M059J (cell line): ENCODE data around the gene MS4A2. TPM values are rescaled to one million over a fixed set of nuclear protein-coding genes. Genes with fewer than 3 reads are reported as not detected.
A peak's percentile ranks its signal among the peaks of the same experiment; 100 is the strongest.
"Not testable (repeated sequence)": the region's sequence is repeated elsewhere in the genome, so short reads cannot be mapped to it uniquely, and the experiment has no call there.

Experiments used
- DNase-seq: peaks from one replicate; pipeline ENCODE4 v3.0.0-alpha.2; 2012; ENCODE audit warnings: low read depth
- total RNA-seq: library from RNA; depleted of rRNA; stranded (reverse); fragments of >200 nt; shearing (Covaris generic); gene quantifications from 2 replicates; pipeline ENCODE4 v1.2.3, GENCODE V29; 2014; rRNA removed

The MS4A2 gene
- total RNA-seq: not detected in 2 replicates

DNA sequence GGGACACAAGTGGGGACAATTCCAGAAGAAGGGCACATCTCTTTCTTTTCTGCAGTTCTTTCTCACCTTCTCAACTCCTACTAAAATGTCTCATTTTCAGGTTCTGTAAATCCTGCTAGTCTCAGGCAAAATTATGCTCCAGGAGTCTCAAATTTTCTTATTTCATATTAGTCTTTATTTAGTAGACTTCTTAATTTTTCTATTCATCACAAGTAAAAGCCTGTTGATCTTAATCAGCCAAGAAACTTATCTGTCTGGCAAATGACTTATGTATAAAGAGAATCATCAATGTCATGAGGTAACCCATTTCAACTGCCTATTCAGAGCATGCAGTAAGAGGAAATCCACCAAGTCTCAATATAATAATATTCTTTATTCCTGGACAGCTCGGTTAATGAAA lies at the start of gene MS4A2:
MS4A2 (plus strand) TSS at position 301 of the 400 bp plus-strand sequence. CDS start 102 bp downstream, outside the sequence.
- DNase-seq: no peak

DNA sequence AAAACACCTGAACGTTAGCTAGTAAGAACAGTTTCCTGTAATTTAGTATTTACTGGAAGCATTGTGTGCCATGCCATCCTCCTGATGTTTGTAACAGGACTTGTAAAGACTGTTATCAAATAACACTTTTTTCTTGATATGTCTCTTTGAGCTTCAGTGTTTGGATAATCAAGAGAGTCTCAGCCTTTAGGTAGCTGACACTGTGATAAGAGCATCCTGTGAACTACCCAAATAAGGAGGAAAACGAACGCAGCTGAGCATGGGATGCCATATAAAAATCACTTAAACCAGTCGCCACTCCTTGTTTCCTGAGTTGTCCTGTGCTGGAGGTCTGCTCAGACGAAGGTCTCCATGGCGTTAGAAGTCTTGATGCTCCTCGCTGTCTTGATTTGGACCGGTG lies 48.4 kb upstream of the MS4A2 start, which contains the start of gene OOSP2:
OOSP2 (plus strand) TSS at position 301 of the 400 bp plus-strand sequence; CDS start at position 352, 51 bp downstream.
- DNase-seq: no peak

DNA sequence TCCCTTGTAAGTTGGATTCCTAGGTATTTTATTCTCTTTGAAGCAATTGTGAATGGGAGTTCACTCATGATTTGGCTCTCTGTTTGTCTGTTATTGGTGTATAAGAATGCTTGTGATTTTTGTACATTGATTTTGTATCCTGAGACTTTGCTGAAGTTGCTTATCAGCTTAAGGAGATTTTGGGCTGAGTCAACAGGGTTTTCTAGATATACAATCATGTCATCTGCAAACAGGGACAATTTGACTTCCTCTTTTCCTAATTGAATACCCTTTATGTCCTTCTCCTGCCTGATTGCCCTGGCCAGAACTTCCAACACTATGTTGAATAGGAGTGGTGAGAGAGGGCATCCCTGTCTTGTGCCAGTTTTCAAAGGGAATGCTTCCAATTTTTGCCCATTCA lies 38.0 kb upstream of the MS4A2 start:
- not testable (repeated sequence) for DNase-seq

DNA sequence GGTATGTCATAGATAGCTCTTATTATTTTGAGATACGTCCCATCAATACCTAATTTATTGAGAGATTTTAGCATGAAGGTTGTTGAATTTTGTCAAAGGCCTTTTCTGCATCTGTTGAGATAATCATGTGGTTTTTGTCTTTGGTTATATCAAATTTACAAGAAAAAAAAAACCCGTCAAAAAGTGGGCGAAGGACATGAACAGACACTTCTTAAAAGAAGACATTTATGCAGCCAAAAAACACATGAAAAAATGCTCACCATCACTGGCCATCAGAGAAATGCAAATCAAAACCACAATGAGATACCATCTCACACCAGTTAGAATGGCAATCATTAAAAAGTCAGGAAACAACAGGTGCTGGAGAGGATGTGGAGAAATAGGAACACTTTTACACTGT lies 37.6 kb upstream of the MS4A2 start:
- not testable (repeated sequence) for DNase-seq

DNA sequence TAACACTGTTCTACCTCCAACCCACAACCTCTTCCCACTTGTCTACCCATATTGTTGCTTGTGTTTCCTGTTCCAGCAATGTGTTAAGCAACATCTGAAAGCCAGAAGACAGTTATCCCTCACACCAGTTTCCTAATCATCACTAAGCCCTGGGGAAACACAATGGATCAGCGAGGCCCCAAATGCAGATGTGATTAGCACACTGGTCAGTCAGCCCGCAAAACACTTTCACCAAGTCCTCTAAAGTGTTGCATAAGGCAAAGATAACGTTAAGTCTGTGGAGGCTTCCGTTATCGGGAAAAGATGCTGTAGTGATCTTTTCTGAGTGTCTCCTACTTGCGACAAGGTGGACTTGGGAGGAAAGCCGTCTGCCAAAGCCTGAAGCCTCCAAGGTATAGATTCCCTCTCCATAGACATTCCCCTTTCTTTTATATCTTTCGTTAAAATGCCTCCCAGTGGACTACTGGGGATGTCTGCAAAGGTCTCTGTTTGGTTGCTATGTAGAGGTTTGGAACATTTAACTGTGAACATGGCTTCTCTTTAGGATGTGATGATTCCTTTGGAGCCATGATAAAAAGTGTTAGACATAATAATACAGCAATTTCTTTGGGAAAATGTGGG lies 32.0 kb upstream of the MS4A2 start, which contains the start of gene MS4A3:
MS4A3 (plus strand) TSS at position 317 of the 621 bp plus-strand sequence. CDS start 4,496 bp downstream, outside the sequence.
- DNase-seq: no peak

DNA sequence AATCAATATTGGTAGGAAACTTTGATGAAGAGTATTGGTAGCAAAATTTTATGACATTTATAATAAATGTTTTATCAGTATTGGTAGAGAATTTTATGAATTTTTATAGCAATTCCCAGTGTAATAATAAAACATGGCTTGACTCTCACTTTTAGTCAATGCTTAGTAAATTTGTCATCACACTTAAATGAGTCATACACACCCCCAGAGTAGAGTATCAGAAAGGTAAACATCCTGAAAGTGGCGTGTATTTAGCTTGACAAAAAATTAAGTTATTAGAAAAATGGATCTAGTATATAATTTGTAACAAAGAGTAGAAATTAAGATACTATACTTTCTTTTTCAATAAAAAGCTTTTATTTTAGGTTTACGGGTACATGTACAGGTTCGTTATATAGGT lies 29.4 kb upstream of the MS4A2 start:
- peak; percentile 15 for DNase-seq

DNA sequence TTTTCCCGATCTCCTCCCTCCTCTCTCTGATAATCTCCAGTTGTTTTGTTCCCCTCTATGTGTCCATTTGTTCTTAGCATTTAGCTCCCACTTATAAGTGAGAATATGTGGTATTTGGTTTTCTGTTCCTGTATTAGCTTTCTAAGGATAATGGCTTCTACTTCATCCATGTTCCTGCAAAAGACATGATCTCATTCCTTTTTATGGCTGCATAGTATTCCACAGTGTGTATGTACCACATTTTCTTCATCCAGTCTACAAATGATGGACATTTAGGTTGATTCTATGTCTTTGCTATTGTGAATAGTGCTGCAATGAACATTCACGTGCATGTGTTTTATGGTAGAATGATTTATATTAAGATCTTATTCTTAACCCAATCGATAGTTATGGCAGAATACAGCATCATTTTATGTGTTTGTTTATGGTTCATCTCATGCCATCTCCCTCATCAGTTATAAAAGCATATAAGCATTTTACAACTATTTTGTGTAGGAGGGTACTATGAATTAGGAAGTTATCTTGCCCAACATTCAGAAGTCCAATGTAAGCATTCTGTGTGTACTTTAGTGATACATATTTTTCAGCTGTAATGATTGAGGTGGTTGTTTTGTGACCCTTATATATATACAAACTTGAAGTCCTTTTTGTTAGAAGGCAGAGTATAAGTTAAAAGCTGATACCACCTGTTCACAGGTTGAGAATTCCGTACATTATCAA lies 28.8 kb upstream of the MS4A2 start:
- no peak for DNase-seq

DNA sequence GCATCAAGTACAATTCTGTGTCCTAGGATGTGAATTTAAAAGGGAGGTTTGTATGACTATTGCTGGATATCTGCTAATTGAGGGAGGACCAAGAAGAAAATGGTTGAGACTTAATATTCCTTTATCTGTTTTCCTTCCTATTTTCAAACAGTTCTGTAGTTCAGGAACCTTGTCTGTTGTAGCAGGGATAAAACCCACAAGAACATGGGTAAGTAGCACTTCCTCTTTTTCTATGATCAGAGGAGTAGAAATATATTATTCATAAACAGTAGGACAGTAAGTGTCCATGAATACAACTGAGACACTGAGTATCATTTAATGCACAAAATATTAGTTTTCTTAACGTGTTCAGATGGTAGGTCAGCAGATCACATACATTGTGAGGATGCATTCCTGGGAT lies 24.4 kb upstream of the MS4A2 start:
- DNase-seq: no peak

DNA sequence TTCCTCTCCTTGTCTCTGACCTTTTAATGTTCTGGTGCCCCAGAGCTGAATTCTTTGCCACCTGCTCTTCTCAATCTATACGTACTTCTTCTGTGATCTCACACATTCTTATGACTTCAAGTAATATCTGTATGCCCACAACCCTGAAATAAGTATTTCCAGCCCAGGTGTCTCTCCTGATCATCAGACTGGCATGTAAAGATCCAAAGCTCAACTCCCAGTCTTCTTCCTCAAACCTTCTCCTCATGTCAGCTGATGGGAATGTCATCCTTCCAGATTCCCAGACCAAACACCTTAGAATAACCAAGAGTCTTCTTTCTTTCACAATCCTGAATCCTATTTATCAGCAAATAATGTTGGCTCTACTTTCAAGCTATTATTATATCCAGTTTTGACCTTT lies 22.7 kb upstream of the MS4A2 start:
- no peak for DNase-seq

DNA sequence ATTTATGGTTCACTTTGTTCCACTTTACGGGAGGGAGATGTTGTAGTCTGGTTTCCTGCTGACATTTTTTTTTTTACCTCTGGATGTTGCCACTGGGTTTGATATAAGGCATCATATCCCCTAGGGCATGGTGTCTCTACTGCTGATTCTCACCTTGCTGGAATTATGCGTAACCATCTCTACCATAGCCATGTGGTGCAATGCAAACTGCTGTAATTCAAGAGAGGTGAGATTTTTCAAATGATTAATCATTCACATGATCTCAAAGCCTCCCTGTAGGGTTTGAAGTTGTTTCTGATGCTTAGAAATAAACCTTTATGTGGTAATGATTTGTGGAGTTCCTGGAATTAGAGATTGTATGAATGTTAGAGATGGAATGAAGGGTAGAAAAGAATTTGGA lies 19.0 kb upstream of the MS4A2 start:
- DNase-seq: no peak

DNA sequence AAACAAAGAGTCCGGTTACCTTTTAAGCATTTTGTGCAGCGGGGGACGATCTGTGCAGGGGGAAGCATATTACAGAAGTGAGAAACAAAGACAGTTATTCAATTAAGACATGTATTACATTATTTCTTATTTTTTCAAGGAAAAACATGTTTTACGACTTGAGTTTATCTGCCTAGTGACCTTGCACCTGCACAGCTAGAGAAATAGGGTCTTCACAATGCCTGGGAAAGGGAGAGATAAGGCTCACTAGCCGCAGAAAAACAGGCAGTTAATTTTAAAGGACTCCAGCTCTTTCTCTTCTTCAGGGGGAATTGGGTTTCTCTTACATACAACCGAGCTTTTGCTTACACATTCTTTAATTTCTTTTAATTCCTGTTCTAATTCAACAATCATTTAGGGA lies 16.8 kb upstream of the MS4A2 start:
- not testable (repeated sequence) for DNase-seq

DNA sequence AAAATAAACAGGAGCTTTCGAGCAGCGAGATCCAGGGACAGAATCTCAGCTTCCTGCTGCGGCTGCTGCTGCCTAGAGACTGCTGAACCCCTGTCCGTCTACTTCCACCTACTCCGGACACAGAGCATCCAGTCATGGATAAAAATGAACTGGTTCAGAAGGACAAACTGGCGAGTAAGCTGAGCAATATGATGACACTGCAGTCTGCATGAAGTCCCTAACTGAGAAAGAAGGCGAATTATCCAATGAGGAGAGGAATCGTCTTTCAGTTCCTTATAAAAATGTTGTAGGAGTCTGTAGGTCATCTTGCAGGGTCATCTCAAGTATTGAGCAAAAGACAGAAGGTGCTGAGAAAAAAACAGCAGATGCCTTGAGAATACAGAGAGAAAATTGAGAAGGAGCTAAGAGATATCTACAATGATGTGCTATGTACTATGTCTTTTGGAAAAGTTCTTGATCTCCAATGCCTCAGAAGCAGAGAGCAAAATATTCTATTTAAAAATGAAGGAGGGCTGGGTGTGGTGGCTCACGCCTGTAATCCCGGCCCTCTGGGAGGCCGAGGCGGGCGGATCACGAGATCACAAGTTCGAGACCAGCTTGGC lies 11.1 kb upstream of the MS4A2 start:
- DNase-seq: peak; percentile 12

DNA sequence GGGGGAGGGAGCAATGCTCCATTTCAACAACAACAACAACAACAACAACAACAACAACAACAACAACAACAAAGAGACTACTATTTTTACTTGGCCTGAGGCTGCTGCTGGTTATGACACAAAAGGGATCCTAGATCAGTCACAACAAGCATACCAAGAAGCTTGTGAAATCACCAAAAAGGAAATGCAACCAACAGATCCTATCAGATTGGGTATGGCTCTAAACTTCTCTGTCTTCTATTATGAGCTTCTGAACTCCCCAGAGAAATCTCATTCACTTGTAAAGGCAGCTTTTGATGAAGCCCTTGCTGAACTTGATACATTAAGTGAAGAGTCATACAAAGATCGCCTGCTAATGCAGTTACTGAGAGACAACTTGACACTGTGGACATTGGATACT lies 10.5 kb upstream of the MS4A2 start:
- no peak for DNase-seq

DNA sequence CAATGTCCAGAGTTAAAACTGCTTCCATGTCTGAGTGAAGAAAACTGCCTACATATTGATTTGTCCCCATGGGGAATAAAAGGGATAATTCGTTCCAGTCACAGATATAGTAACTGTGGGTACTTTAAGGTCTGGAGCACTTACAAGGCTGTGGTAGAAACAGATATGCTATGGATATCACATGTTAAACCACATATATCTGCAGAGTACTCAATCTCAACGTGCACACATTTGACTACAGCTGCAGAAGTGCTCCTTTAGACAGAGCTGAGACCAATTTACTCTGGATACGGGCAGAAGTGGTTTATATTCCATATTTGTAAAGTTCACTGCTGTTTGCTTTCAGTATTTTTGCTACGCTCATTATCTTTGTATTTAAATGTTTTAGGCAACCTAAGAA lies 9.7 kb upstream of the MS4A2 start:
- DNase-seq: no peak

DNA sequence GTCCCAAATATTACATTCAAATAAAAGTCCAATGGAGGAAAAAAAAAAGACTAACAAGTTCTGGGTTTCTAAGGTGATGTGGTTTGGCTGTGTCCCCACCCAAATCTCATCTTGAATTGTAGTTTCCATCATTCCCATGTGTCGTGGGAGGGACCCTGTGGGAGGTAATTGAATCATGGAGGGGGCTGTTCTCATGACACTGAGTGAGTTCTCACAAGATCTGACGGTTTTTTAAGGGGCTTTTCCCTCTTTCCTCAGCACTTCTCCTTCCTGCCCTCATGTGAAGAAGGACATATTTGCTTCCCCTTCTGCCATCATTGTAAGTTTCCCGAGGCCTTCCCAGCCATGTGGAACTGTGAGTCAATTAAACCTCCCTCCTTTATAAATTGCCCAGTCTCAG lies 7.9 kb upstream of the MS4A2 start:
- no peak for DNase-seq

DNA sequence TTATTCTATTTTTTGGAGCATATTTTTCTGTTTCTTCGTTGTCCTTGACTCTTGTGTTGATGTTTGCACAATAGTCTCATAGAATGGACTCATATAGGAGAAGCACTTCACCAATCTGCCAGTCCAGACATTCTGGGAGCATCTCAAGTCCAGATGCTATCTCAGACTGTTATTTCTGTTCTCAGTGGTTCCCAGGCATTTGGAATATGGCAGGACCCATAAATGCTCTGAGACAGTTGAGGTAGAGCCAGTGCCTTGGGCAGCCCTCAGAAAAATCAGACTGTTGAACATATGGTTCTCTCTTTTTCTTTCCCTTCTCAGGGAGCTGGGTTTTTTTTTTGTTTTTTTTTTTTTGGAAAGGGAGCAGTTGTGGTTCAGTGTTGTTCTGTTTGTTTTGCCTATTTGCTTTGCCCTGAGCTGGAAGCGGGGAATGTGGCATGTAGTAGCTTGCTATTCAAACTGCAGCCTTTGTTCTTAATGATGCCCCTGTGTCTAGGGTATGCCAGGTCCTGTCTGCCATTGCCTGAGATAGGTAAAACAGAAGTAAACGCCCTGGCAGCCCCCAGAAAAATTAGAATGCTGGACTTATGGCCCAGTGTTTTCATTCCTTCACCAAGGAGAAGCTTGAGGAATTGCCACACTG lies 3.7 kb upstream of the MS4A2 start:
- DNase-seq: no peak

DNA sequence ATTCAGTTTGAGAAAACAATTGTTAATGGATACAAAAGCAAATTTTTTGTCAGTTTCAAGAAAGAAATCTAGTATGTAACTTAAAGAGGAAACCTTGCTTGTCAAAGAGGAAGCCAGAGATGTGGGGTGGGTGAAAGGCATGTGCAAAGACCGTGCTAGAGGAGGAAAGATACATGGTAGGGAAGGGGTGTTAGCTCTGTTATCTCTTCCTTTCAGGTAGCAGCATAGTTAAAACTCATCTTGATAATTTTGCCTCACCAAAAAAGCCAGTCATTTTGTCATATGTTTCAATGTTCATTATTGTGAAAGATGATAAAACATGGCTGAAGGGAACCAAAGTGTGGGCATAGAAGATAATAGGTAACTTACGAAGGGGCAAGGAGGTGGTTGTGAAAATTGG lies 2.6 kb upstream of the MS4A2 start:
- DNase-seq: no peak

DNA sequence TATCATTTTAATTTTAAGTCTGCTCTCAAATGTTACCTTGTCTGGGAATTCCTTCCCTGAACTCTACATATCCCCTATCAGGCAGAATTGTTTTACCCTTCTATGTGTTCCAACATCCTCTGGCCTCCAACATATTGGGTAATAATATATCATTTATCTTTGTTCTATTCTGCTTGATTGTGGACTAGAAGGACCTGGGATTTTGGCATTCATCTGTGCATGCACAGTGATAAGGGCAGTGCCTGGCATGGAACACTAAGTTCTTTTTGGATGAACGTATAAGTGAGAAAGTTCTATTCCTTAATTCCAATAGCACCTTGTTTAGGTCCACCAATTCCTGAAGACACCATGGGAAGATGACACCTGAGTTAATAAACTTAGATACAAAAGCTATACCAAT lies 1.2 kb upstream of the MS4A2 start:
- DNase-seq: no peak

DNA sequence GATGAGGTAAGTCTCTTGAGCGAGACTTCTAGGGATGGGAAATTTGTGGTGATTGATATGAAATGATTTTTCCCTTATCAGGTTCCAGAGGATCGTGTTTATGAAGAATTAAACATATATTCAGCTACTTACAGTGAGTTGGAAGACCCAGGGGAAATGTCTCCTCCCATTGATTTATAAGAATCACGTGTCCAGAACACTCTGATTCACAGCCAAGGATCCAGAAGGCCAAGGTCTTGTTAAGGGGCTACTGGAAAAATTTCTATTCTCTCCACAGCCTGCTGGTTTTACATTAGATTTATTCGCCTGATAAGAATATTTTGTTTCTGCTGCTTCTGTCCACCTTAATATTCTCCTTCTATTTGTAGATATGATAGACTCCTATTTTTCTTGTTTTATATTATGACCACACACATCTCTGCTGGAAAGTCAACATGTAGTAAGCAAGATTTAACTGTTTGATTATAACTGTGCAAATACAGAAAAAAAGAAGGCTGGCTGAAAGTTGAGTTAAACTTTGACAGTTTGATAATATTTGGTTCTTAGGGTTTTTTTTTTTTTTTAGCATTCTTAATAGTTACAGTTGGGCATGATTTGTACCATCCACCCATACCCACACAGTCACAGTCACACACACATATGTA lies 7.1 kb downstream of the MS4A2 start:
- DNase-seq: no peak

DNA sequence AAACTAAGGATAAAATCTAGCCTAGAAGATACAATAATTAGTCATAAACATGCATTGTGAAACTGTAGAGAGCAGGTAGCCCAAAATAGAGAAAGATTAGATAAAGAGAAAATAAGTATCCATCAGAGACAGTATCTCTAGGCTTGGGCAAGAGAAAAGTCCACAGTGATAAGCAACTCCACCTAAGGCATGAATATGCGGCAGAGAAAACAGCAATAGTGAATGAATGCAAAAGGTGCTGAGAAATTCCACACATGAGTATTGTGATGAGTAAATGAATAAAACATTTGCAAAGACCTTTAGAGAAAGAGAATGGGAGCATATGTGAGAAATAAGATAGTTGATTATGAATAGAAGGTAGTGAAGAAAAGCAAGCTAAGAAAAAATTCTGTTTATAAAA lies 8.7 kb downstream of the MS4A2 start:
- DNase-seq: no peak

DNA sequence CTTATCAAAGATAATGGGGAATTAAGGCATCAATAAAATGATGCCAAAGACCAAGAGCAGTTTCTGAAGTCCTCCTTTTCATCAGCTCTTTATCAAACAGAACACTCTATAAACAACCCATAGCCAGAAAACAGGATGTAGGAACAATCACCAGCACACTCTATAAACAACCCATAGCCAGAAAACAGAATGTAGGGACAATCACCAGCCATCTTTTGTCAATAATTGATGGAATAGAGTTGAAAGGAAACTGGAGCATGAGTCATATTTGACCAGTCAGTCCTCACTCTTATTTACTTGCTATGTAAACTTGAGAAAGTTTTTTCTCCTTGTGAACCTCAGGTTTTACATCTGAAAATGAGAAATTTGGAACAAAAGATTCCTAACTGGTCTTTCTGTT lies 10.0 kb downstream of the MS4A2 start:
- no peak for DNase-seq

DNA sequence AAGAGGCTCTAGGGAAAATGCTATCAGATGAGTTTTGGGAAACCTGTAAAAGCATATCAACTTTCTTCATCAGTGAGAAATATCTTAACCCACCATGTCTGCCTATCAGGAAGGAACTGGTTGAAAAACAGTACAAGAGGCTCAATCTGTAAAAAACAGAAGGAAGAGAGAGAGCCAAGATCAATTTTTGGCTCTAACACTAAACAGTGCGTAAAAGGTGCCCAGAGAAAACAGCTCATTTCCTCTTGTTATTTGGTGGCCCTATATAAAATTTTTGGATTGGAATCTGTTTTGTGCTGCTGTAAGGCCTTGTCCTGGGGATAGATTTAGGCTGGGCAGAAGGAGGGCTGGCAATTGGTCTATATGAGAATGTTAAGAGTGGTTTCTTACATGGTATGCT lies 12.1 kb downstream of the MS4A2 start:
- no peak for DNase-seq
